Nephron progenitor cell (in vitro differentiated cells): ENCODE measurements around the gene DUOX1.
A peak's percentile ranks its signal among the peaks of the same experiment; 100 is the strongest.

ENCODE experiments used
- DNase-seq: peaks from one replicate; pipeline ENCODE4 v3.0.0; 2021
- H3K27ac Mint-ChIP-seq: 2 replicates; pipeline ENCODE4 v1.8.0; 2021; ENCODE audit warnings: mild to moderate bottlenecking, moderate library complexity, mixed read lengths
- H3K27me3 Mint-ChIP-seq: 2 replicates; pipeline ENCODE4 v1.8.0; 2021; ENCODE audit warnings: mild to moderate bottlenecking, low read depth, mixed read lengths; ENCODE audit not compliant: poor library complexity
- H3K36me3 Mint-ChIP-seq: 2 replicates; pipeline ENCODE4 v1.8.0; 2021; ENCODE audit warnings: low read depth, mixed read lengths
- H3K4me1 Mint-ChIP-seq: 2 replicates; pipeline ENCODE4 v1.8.0; 2021; ENCODE audit warnings: mixed read lengths
- H3K4me3 Mint-ChIP-seq: 2 replicates; pipeline ENCODE4 v1.8.0; 2021; ENCODE audit warnings: mild to moderate bottlenecking, moderate library complexity, mixed read lengths
- H3K9me3 Mint-ChIP-seq: 2 replicates; pipeline ENCODE4 v1.8.0; 2021; ENCODE audit warnings: mild to moderate bottlenecking, moderate library complexity, mixed read lengths
- CTCF ChIP-seq: fragments of 200-600 bp; sonication (generic); IDR thresholded peaks from 2 replicates; pipeline ENCODE4 v1.5.0; 2021; ENCODE audit warnings: antibody characterized with exemption

DUOX1 gene

GRCh38 chr15:45180648-45181436, 51.0 kb downstream of the DUOX1 start:
- Mint-ChIP-seq H3K4me1 (peaks cover 51% of the 10 kb centered on the region), H3K4me3 (no peak overlapping the region), H3K27me3 (no peaks in the 10 kb centered on the region), H3K27ac (no peak overlapping the region), H3K36me3 (peaks cover 47% of the 10 kb centered on the region), H3K9me3 (no peaks in the 10 kb centered on the region)
- DNase-seq: no peak
- no peak for TF ChIP-seq CTCF

- peaks cover 54% of the 10 kb centered on the region for H3K4me1 Mint-ChIP-seq
- H3K27me3 Mint-ChIP-seq: no peaks in the 10 kb centered on the region
- H3K4me3 Mint-ChIP-seq: no peak overlapping the region
- H3K36me3 Mint-ChIP-seq: peaks cover 39% of the 10 kb centered on the region
- TF ChIP-seq CTCF: no peak
- peak overlapping the region; percentile 26 for H3K27ac Mint-ChIP-seq
- DNase-seq: no peak
- H3K9me3 Mint-ChIP-seq: no peaks in the 10 kb centered on the region
Measured at GRCh38 chr15:45181491-45182285, 51.9 kb downstream of the DUOX1 start.

- Mint-ChIP-seq H3K4me1 (peaks cover 57% of the 10 kb centered on the region), H3K36me3 (peaks cover 27% of the 10 kb centered on the region), H3K27me3 (no peaks in the 10 kb centered on the region), H3K4me3 (no peak overlapping the region), H3K9me3 (no peaks in the 10 kb centered on the region), H3K27ac (no peak overlapping the region)
- DNase-seq: no peak
- TF ChIP-seq CTCF: no peak
Measured at GRCh38 chr15:45182996-45183395, 53.2 kb downstream of the DUOX1 start.

- no peak overlapping the region for H3K27ac Mint-ChIP-seq
- H3K9me3 Mint-ChIP-seq: no peaks in the 10 kb centered on the region
- H3K36me3 Mint-ChIP-seq: peaks cover 26% of the 10 kb centered on the region
- peaks cover 4% of the 10 kb centered on the region for H3K27me3 Mint-ChIP-seq
- peaks cover 60% of the 10 kb centered on the region for H3K4me1 Mint-ChIP-seq
- H3K4me3 Mint-ChIP-seq: no peak overlapping the region
- no peak for DNase-seq
- no peak for TF ChIP-seq CTCF
Measured at GRCh38 chr15:45183511-45183910, 53.7 kb downstream of the DUOX1 start.

- peaks cover 62% of the 10 kb centered on the region for H3K4me1 Mint-ChIP-seq
- peak overlapping the region; percentile 80 for H3K27ac Mint-ChIP-seq
- DNase-seq: no peak
- H3K4me3 Mint-ChIP-seq: peak overlapping the region; percentile 92
- H3K9me3 Mint-ChIP-seq: no peaks in the 10 kb centered on the region
- TF ChIP-seq CTCF: no peak
- H3K27me3 Mint-ChIP-seq: peaks cover 6% of the 10 kb centered on the region
- peaks cover 26% of the 10 kb centered on the region for H3K36me3 Mint-ChIP-seq
Measured at GRCh38 chr15:45184562-45185041, 54.8 kb downstream of the DUOX1 start.
